Stomach (tissue), 19 donors: ENCODE measurements around the gene IFNGR1. TPM values are rescaled to one million over a fixed set of nuclear protein-coding genes. Genes with fewer than 3 reads are reported as not detected.

Experiments used
- DNase-seq, 2 donors: peaks; one replicate each; pipeline versions ENCODE4 v3.0.0 to v3.0.0-alpha.2; 2013 to 2019
- H3K27ac ChIP-seq, 5 donors: fragments of 200-600 bp in 4 of 5; sonication (generic) in 4 of 5; one replicate each; pipeline ENCODE4 v1.5.1; 2013 to 2019; ENCODE audit warnings: mild to moderate bottlenecking in 1 of 5, moderate library complexity in 1 of 5
- H3K27me3 ChIP-seq, 3 donors: fragments of 200-600 bp; sonication (generic); one replicate each; pipeline ENCODE4 v1.5.1; 2017 to 2019; ENCODE audit warnings: mixed run types in 1 of 3
- H3K36me3 ChIP-seq, 4 donors: fragments of 200-600 bp; sonication (generic); 1 replicate in 3 of 4; 2 replicates in 1 of 4; pipeline ENCODE4 v1.5.1; 2016 to 2019
- H3K4me1 ChIP-seq, 4 donors: fragments of 200-600 bp; sonication (generic); one replicate each; pipeline ENCODE4 v1.5.1; 2016 to 2019
- H3K4me3 ChIP-seq, 4 donors: fragments of 200-600 bp; sonication (generic) in 3 of 4; one replicate each; pipeline ENCODE4 v1.5.1; 2016 to 2019; ENCODE audit warnings: mild to moderate bottlenecking in 1 of 4
- H3K9me3 ChIP-seq, 4 donors: fragments of 200-600 bp; sonication (generic); one replicate each; pipeline ENCODE4 v1.5.1; 2016 to 2019
- CTCF ChIP-seq, 7 experiments: fragments of 450-650 bp in 4 of 7; fragments of 200-600 bp in 3 of 7; sonication (generic) in 3 of 7; IDR thresholded peaks; one replicate each; pipeline ENCODE4 v1.5.1; 2016 to 2019; ENCODE audit warnings: antibody characterized with exemption in 7 of 7, control low read depth in 2 of 7, mild to moderate bottlenecking in 1 of 7
- EP300 ChIP-seq: sonication (generic); formaldehyde crosslinking; IDR thresholded peaks from one replicate; pipeline ENCODE4 v1.6.1; 2017; ENCODE audit warnings: antibody characterized with exemption
- POLR2A ChIP-seq, 4 donors: fragments of 450-650 bp; IDR thresholded peaks; one replicate each; pipeline ENCODE4 v1.6.1; 2016; ENCODE audit warnings: antibody characterized with exemption in 4 of 4, control low read depth in 2 of 4, mild to moderate bottlenecking in 1 of 4, moderate library complexity in 1 of 4
- POLR2AphosphoS5 ChIP-seq, 3 donors: sonication (generic); formaldehyde crosslinking; IDR thresholded peaks; one replicate each; pipeline ENCODE4 v1.6.1; 2016; ENCODE audit warnings: antibody characterized with exemption in 3 of 3
- WGBS, 5 donors: extraction: QIAGEN DNeasy Blood & Tissue Kit in 3 of 5; methylation state at CpG; one replicate each; pipeline versions ENCODE4 v1.1.5 to v1.1.7; 2013 to 2018; 5-methylcytosine and 5-hydroxymethylcytosine counted together
- intact Hi-C: fragments of 100-400 bp; cut with DNase I; formaldehyde crosslinking; loops from one replicate; pipeline ENCODE4 v1.15.1; 2023; ENCODE audit warnings: low total_unique reads
- long read RNA-seq, 10 donors: transcript quantifications; one replicate each; lab custom pipeline, GENCODE V29; 2026
- polyA plus RNA-seq, 3 donors: library from polyadenylated mRNA; stranded (reverse); fragments of 200-250 nt; gene quantifications; one replicate each; pipeline ENCODE4 v1.2.3, GENCODE V29; 2013
- total RNA-seq, 5 donors: library from RNA; depleted of rRNA; stranded (reverse); fragments of >200 nt; gene quantifications; one replicate each; pipeline versions ENCODE4 v1.1.0 to v1.2.3, GENCODE V29; 2014 to 2016
- donor health status: healthy with polysubstance abuse.
- donor health status: Bipolar disorder and iron deficiency.
- donor health status: healthy.

IFNGR1 gene
- 100 to 1,000 TPM in 1 of 5 donors, 10 to 100 TPM in 3, 1 to 10 TPM in 1; 1.2 to 122 (median 17.9) TPM for total RNA-seq
- 10 to 100 TPM; 23.5 to 46.9 (median 36.5) TPM for polyA plus RNA-seq
- long read RNA-seq, donor 1, transcript IFNGR1-201 (7 exons, 2,139 nt): major isoform, 7 of 7 reads
- long read RNA-seq, donor 1, partial matches to known transcripts: 0 of 7 reads
- long read RNA-seq, donor 1, other reads (novel, unspliced or antisense): 0 of 7 reads
- long read RNA-seq, donor 2, transcript IFNGR1-201 (7 exons, 2,139 nt): major isoform, 10 of 10 reads
- long read RNA-seq, donor 2, partial matches to known transcripts: 0 of 10 reads
- long read RNA-seq, donor 2, other reads (novel, unspliced or antisense): 0 of 10 reads
- long read RNA-seq, donor 3, transcript IFNGR1-201 (7 exons, 2,139 nt): major isoform, 10 of 10 reads
- long read RNA-seq, donor 3, partial matches to known transcripts: 0 of 10 reads
- long read RNA-seq, donor 3, other reads (novel, unspliced or antisense): 0 of 10 reads
- long read RNA-seq, donor 4: 0 reads
- long read RNA-seq, donor 5, transcript IFNGR1-201 (7 exons, 2,139 nt): major isoform, 12 of 13 reads
- long read RNA-seq, donor 5, partial matches to known transcripts: 0 of 13 reads
- long read RNA-seq, donor 5, other reads (novel, unspliced or antisense): 0 of 13 reads
- long read RNA-seq, donor 6, transcript IFNGR1-201 (7 exons, 2,139 nt): major isoform, 26 of 26 reads
- long read RNA-seq, donor 6, partial matches to known transcripts: 0 of 26 reads
- long read RNA-seq, donor 6, other reads (novel, unspliced or antisense): 0 of 26 reads
- long read RNA-seq, donor 7, transcript IFNGR1-201 (7 exons, 2,139 nt): major isoform, 17 of 17 reads
- long read RNA-seq, donor 7, partial matches to known transcripts: 0 of 17 reads
- long read RNA-seq, donor 7, other reads (novel, unspliced or antisense): 0 of 17 reads
- long read RNA-seq, donor 8, transcript IFNGR1-201 (7 exons, 2,139 nt): major isoform, 17 of 17 reads
- long read RNA-seq, donor 8, partial matches to known transcripts: 0 of 17 reads
- long read RNA-seq, donor 8, other reads (novel, unspliced or antisense): 0 of 17 reads
- long read RNA-seq, donor 9, transcript IFNGR1-201 (7 exons, 2,139 nt): major isoform, 11 of 11 reads
- long read RNA-seq, donor 9, partial matches to known transcripts: 0 of 11 reads
- long read RNA-seq, donor 9, other reads (novel, unspliced or antisense): 0 of 11 reads
- long read RNA-seq, donor 10, transcript IFNGR1-201 (7 exons, 2,139 nt): major isoform, 7 of 7 reads
- long read RNA-seq, donor 10, partial matches to known transcripts: 0 of 7 reads
- long read RNA-seq, donor 10, other reads (novel, unspliced or antisense): 0 of 7 reads

- no peaks in the 10 kb centered on the region for H3K36me3 ChIP-seq
- H3K27me3 ChIP-seq: no peaks in the 10 kb centered on the region
- intact Hi-C loops: no loop called here
- peak; percentile 40 for TF ChIP-seq EP300
- no peak for TF ChIP-seq CTCF (IDR thresholded peaks at IDR 0.05)
- TF ChIP-seq POLR2A (IDR thresholded peaks at IDR 0.05): peak in 2 of 4 donors; percentile 77 to 96
- TF ChIP-seq POLR2AphosphoS5 (IDR thresholded peaks at IDR 0.05): peak; percentile 95 to 99 (median 98)
- peak; percentile 98 to 99 for DNase-seq
- peak within 1 kb of the TSS; percentile 61 to 80 (median 75) for H3K4me3 ChIP-seq
- peaks cover 53 to 81% (median 68%) of the 10 kb centered on the region in 4 donors for H3K4me1 ChIP-seq
- H3K9me3 ChIP-seq: no peaks in the 10 kb centered on the region
- 0 to 1% (median 0%) methylated on average over 45 to 64 of the region's 64 CpGs for WGBS, 5 donors
- peak within 1 kb of the TSS; percentile 98 to 100 (median 99) for H3K27ac ChIP-seq
Observed at GRCh38 chr6:137218917-137219663, at the start of gene IFNGR1. IFNGR1 (minus strand) TSS chr6:137219385; CDS start chr6:137219327, 58 bp downstream.

- intact Hi-C loops: no loop called here
- peaks cover 0 to 20% (median 5%) of the 10 kb centered on the region in 4 donors for H3K4me1 ChIP-seq
- TF ChIP-seq CTCF (IDR thresholded peaks at IDR 0.05): no peak
- TF ChIP-seq POLR2AphosphoS5 (IDR thresholded peaks at IDR 0.05): no peak
- TF ChIP-seq POLR2A (IDR thresholded peaks at IDR 0.05): no peak
- no peak overlapping the region for H3K4me3 ChIP-seq
- no peaks in the 10 kb centered on the region for H3K9me3 ChIP-seq
- 83 to 89% (median 86%) methylated on average over 3 of the region's 3 CpGs for WGBS, 5 donors
- DNase-seq: no peak
- no peak overlapping the region for H3K27ac ChIP-seq
- no peaks in the 10 kb centered on the region for H3K27me3 ChIP-seq
- no peaks in the 10 kb centered on the region for H3K36me3 ChIP-seq
Observed at GRCh38 chr6:137268911-137269310, 49.7 kb upstream of the IFNGR1 start.

GRCh38 chr6:137266309-137266586 is 47.1 kb upstream of the IFNGR1 start:
- no peaks in the 10 kb centered on the region for H3K36me3 ChIP-seq
- intact Hi-C loops: no loop called here
- no peaks in the 10 kb centered on the region for H3K27me3 ChIP-seq
- no peak overlapping the region for H3K4me3 ChIP-seq
- H3K9me3 ChIP-seq: no peaks in the 10 kb centered on the region
- peaks cover 1 to 20% (median 12%) of the 10 kb centered on the region in 4 donors for H3K4me1 ChIP-seq
- TF ChIP-seq POLR2A (IDR thresholded peaks at IDR 0.05) (no peak), CTCF (IDR thresholded peaks at IDR 0.05) (no peak), POLR2AphosphoS5 (IDR thresholded peaks at IDR 0.05) (no peak), EP300 (no peak)
- DNase-seq: no peak
- WGBS, 5 donors: 62 to 82% (median 72%) methylated on average over 4 of the region's 4 CpGs
- H3K27ac ChIP-seq: no peak overlapping the region
